ENCODE results near the gene LMO2. TPM values are rescaled to one million over a fixed set of nuclear protein-coding genes. Genes with fewer than 3 reads are reported as not detected.

LMO2 gene
- total RNA-seq, 3 donors from 2014 or later (not counting 1 experiment from before 2014, with no cell fraction given) = 2.8 to 9.6 (median 5.6) TPM

DNA sequence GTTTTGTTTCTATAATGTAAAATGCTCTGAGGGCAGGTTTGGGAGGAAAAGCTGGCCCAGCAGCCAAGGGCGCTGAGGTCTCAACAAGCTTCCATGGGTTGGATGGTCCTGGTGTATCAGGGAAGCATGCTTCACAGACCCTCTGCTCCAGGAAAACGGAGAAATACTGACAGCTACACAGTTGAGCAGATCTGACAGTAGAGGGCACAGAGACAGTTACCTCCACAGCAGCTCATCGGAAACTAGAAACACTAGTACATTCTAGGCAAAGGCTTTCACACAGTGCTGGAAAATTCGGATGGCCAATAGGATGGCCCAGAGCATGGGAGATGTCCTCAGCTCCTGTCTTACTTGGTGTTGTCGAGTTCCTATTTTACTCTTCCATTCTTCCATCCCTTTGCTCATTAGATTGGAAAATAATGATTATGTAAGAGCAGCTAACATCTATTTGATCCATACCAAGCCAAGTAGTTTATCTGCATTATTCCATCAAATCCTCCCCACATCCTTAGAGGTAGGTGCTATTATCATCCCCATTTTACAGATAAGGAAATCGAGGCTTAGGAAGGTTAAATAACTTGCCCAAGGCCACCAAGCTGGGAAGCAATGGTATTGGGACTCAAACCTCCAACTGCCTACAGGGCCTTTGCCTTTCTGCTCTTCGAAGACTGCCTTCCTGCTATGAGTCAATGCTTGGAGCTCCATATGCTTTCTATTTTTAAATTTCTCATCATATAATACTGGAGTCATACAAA, 28.3 kb downstream of the LMO2 start:
- intact Hi-C loops (cut with micrococcal nuclease) = no loop called here
- no peaks in the 10 kb centered on the region for H3K36me3 Mint-ChIP-seq
- Histone ChIP-seq H3K27ac (ENCODE audit: low read length) (no peak overlapping the region), H3K4me3 (ENCODE audit: low read length) (no peak overlapping the region), H3K36me3 (ENCODE audit: control insufficient read depth, insufficient read depth, low read length) (no peaks in the 10 kb centered on the region), H3K27me3 (ENCODE audit: control insufficient read depth, insufficient read depth, low read length) (peaks cover 11% of the 10 kb centered on the region), H3K9me3 (ENCODE audit: control insufficient read depth, insufficient read depth, low read length) (no peaks in the 10 kb centered on the region), H3K4me1 (ENCODE audit: control insufficient read depth, insufficient read depth, low read length) (peaks cover under 1% of the 10 kb centered on the region)
- ATAC-seq (no peak), DNase-seq (no peak)
- peaks cover 0 to 6% of the 10 kb centered on the region in 2 donors for H3K4me1 Mint-ChIP-seq
- H3K4me3 Mint-ChIP-seq = no peak overlapping the region
- TF ChIP-seq, protein P1, sequence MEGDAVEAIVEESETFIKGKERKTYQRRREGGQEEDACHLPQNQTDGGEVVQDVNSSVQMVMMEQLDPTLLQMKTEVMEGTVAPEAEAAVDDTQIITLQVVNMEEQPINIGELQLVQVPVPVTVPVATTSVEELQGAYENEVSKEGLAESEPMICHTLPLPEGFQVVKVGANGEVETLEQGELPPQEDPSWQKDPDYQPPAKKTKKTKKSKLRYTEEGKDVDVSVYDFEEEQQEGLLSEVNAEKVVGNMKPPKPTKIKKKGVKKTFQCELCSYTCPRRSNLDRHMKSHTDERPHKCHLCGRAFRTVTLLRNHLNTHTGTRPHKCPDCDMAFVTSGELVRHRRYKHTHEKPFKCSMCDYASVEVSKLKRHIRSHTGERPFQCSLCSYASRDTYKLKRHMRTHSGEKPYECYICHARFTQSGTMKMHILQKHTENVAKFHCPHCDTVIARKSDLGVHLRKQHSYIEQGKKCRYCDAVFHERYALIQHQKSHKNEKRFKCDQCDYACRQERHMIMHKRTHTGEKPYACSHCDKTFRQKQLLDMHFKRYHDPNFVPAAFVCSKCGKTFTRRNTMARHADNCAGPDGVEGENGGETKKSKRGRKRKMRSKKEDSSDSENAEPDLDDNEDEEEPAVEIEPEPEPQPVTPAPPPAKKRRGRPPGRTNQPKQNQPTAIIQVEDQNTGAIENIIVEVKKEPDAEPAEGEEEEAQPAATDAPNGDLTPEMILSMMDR (IDR thresholded peaks at IDR 0.05) = no peak
- peaks cover 57 to 82% of the 10 kb centered on the region in 2 donors for H3K27me3 Mint-ChIP-seq (ENCODE audit: low read depth in 2 of 2)
- H3K27ac Mint-ChIP-seq = no peak overlapping the region
- 89% methylated on average over 6 of the region's 7 CpGs for WGBS (ENCODE audit: insufficient coverage)
- no peaks in the 10 kb centered on the region for H3K9me3 Mint-ChIP-seq

DNA sequence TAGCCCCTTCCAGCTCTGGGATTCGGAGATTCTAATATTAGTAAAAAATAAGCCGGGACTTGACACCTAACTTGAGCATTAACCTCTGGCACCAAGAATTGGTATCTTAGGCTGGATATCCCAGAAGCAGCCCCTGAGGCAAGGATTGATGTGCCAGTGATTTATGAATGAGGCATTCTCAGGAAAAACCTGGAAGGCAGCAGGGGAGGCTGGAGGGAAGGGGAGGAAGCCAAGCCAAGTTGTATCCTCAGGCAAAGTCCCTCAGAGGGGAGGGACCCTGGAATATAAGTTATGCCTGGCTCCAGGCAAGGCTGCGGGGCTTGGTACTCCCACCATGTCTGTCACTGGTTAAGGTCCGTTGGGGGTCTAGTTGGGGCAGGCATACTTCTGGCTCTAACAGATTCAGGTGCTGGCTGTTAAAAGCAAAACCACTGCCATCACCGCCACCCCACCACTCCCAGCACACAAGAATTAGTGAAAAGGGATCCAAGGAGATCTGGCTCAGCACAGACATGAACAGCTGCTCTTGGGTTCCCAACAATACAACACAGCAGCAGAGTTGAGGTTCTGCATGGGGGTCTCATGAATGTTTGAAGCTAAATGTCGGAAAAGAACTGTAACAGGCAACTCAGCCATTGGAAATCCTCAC, 29.8 kb downstream of the LMO2 start:
- H3K27me3 Mint-ChIP-seq (ENCODE audit: low read depth in 2 of 2) = peaks cover 52 to 78% of the 10 kb centered on the region in 2 donors
- H3K4me1 Mint-ChIP-seq = peaks cover 5 to 6% of the 10 kb centered on the region in 2 donors
- no peaks in the 10 kb centered on the region for H3K36me3 Mint-ChIP-seq
- 93% methylated on average over 6 of the region's 6 CpGs for WGBS (ENCODE audit: insufficient coverage)
- peaks cover 5% of the 10 kb centered on the region for H3K27me3 ChIP-seq (ENCODE audit: control insufficient read depth, insufficient read depth, low read length)
- no peaks in the 10 kb centered on the region for H3K4me1 ChIP-seq (ENCODE audit: control insufficient read depth, insufficient read depth, low read length)
- ATAC-seq (no peak), DNase-seq (no peak)
- no peak overlapping the region for H3K4me3 Mint-ChIP-seq
- H3K9me3 Mint-ChIP-seq = no peaks in the 10 kb centered on the region
- TF ChIP-seq, protein P1 (IDR thresholded peaks at IDR 0.05) = no peak
- no peak overlapping the region for H3K27ac ChIP-seq (ENCODE audit: low read length)
- no peak overlapping the region for H3K27ac Mint-ChIP-seq
- H3K36me3 ChIP-seq (ENCODE audit: control insufficient read depth, insufficient read depth, low read length) = no peaks in the 10 kb centered on the region
- no peaks in the 10 kb centered on the region for H3K9me3 ChIP-seq (ENCODE audit: control insufficient read depth, insufficient read depth, low read length)
- intact Hi-C loops (cut with micrococcal nuclease) = no loop called here
- H3K4me3 ChIP-seq (ENCODE audit: low read length) = no peak overlapping the region

DNA sequence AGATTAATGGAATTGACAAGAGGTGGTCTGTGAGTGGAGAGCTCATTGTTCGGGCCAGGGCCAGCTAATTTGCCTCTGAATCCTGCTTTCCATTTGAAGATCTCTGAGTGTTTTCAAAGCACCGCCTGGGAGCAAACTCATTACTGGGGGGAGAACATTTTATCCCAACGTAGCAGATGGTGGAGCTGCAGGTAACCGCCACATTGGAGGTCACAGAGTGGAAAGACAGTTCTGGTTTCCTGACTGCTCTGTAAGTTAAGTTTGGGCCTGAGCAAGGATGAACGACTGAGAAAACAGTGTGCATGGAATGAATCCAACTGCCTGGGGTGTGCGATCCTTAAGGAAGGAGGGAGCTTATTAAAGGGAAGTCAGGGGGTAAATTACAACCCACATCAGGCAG, 30.5 kb downstream of the LMO2 start:
- TF ChIP-seq, protein P1 (IDR thresholded peaks at IDR 0.05) = no peak
- Histone ChIP-seq H3K4me1 (ENCODE audit: control insufficient read depth, insufficient read depth, low read length) (no peaks in the 10 kb centered on the region), H3K9me3 (ENCODE audit: control insufficient read depth, insufficient read depth, low read length) (no peaks in the 10 kb centered on the region), H3K36me3 (ENCODE audit: control insufficient read depth, insufficient read depth, low read length) (no peaks in the 10 kb centered on the region), H3K27me3 (ENCODE audit: control insufficient read depth, insufficient read depth, low read length) (peaks cover 5% of the 10 kb centered on the region), H3K27ac (ENCODE audit: low read length) (no peak overlapping the region), H3K4me3 (ENCODE audit: low read length) (no peak overlapping the region)
- intact Hi-C loops (cut with micrococcal nuclease) = no loop called here
- Mint-ChIP-seq H3K27me3 (ENCODE audit: low read depth in 2 of 2) (peaks cover 47 to 78% of the 10 kb centered on the region in 2 donors), H3K27ac (no peak overlapping the region), H3K4me1 (peaks cover 5 to 6% of the 10 kb centered on the region in 2 donors), H3K36me3 (no peaks in the 10 kb centered on the region), H3K4me3 (no peak overlapping the region), H3K9me3 (no peaks in the 10 kb centered on the region)
- no peak for ATAC-seq
- no peak for DNase-seq
- 85% methylated on average over 6 of the region's 6 CpGs for WGBS (ENCODE audit: insufficient coverage)

Data from natural killer cell (primary cell).